ENCODE results near the gene PTGES.
A peak's percentile ranks its signal among the peaks of the same experiment; 100 is the strongest.

The PTGES gene

GRCh38 chr9:129719135-129719534 lies 33.7 kb downstream of the PTGES start:
- DNase-seq (ENCODE audit: low read depth in 2 of 2): no peak

- DNase-seq (ENCODE audit: low read depth in 2 of 2): no peak
Measured at GRCh38 chr9:129718647-129719046, 34.2 kb downstream of the PTGES start.

DNA sequence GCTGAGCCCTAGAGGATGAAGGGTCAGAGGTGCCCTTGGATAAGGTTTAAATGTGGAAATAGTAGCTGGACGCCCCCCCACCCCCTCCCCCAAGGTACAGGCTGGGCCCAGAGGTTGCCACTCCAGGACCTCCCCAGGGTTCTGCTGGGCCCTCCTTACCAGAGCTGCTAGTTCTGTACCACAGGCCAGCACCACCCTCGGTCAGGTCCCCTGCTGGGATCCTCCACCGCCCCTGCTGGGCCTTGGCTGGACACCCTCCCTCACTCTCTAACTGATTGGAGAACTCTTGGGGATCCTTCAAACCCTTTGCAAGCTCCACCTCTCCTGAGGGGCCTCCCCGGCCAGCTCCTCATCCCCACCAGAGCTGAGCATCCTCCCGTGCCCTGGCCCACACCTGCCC lies 34.9 kb downstream of the PTGES start:
- no peak for DNase-seq (ENCODE audit: low read depth in 2 of 2)

- DNase-seq (ENCODE audit: low read depth in 2 of 2): no peak
Measured at GRCh38 chr9:129716091-129716490, 36.8 kb downstream of the PTGES start.

GRCh38 chr9:129714511-129715061 lies 38.3 kb downstream of the PTGES start:
- DNase-seq (ENCODE audit: low read depth in 2 of 2): no peak

GRCh38 chr9:129713402-129713679 lies 39.5 kb downstream of the PTGES start:
- DNase-seq (ENCODE audit: low read depth in 2 of 2): no peak

DNA sequence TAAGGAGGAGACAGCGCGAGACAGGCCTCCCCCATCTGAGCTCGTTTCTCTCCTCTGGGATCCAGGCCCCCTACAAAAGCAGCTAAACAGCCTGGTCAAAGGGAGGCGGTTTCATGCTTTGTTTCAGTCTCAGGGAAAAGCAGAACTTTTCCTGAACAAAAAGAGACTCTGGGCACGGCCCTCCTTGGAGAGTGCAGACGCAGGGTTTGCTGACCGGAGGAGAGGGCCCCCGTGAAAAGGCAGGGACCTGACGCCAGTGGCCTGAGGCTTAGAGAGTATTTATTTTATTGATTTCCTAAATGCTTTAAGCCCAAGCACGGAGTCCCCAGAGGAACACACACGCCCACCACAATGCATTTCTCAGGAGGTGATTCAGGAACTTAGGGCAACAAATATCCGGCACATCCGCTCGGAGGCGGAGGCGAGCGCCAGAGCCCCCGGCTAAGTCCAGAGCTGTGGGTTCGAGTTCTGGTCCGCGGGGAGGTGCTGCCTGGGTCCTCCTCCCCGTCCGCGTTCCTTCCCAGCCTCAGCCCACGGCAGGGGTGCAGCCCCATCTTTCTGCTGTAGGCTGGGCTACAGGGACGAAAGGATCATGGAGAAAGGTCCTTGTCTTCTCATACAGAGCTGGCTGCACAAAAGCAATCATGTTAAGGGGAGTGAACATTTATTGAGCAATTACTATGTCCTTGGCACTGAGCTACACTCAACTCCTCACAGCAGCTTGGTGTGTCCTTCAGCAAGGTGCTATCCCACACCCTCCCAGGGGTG lies 40.0 kb downstream of the PTGES start:
- no peak for DNase-seq (ENCODE audit: low read depth in 2 of 2)

DNA sequence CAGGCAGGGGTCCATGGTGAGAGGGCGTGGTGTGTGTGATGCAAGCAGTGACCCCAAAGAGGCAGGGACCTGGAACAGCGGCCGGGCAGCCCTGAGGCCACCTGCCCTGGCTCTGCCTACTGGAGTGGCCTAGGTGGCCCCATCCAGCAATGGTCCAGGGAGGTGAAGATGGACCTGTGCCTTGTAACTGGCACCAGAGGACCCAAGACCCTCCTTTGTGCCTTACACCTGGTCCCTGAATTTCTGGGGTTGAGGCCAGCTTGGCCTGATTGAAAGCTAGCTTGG lies 42.7 kb downstream of the PTGES start:
- DNase-seq (ENCODE audit: low read depth in 2 of 2): no peak

GRCh38 chr9:129709438-129710168 lies 43.2 kb downstream of the PTGES start:
- no peak for DNase-seq (ENCODE audit: low read depth in 2 of 2)

DNA sequence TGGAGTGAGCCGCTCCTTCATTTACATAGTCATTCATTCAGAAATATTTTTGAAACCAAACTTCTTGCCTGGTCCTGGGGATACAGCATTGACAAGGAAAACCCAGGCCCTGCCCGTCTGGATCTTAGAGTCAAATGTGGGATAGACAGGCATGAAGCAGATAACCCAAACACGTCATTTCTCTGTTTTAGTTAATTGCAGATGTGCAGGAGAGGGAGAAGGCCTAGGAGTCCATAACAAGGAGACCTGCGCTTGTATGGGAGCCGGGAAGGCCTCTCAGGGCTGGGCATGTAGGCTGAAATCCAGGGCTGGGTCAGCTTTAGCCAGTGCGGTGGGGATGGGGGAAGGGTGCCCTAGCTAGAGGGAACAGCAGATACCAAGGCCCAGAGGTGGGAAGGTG lies 44.0 kb downstream of the PTGES start:
- no peak for DNase-seq (ENCODE audit: low read depth in 2 of 2)

DNA sequence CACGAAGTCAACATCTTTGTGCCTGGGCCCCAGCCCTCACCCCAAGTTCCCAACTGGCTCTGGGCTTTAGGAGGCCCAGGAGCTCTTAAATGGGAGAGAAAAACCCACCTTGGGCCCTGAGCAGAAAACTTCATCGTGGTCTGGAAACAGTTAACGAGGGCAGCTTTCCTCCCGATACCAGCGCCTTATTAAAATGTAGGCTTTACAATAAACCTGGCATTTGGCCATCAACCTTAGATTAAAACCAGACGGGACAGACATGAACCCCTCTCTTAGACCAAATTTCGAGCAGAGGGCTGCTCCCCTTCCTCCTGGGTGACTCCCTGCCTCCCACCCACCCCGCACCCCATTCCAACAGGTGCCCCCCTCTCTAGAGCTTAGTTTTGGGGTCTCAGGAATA lies 48.0 kb downstream of the PTGES start:
- no peak for DNase-seq (ENCODE audit: low read depth in 2 of 2)

- DNase-seq (ENCODE audit: low read depth in 2 of 2): no peak
Measured at GRCh38 chr9:129703667-129704355, 49.0 kb downstream of the PTGES start.

GRCh38 chr9:129702589-129703520 lies 50.0 kb downstream of the PTGES start:
- DNase-seq (ENCODE audit: low read depth in 2 of 2): no peak

GRCh38 chr9:129701549-129701948 lies 51.3 kb downstream of the PTGES start:
- no peak for DNase-seq (ENCODE audit: low read depth in 2 of 2)

- DNase-seq (ENCODE audit: low read depth in 2 of 2): no peak
Measured at GRCh38 chr9:129701054-129701453, 51.8 kb downstream of the PTGES start.

DNA sequence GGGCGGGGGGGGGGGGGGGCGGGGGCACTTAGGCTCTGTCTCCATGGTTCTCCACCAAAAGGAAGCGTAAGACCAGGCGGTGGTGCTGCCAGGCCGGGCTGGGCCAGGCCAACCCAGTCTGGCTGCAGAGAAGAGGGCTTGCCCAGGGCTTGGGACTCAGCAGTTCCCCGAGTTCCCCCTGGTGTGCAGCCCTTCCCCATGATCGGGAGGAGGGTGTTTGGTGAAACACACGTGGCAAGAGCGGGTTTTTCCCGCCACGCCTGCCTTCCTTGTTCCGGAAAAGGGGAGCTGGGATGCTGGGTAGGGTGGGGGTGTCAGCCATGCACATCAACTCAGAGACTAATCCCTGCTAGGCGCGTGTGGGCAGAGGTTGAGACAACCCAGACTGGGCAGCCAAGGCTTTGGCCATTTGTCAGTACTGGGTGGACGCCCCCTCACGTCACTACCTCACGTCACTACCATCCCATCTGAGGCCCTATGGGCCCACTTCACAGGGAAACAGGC lies 54.5 kb downstream of the PTGES start:
- no peak for DNase-seq (ENCODE audit: low read depth in 2 of 2)

DNA sequence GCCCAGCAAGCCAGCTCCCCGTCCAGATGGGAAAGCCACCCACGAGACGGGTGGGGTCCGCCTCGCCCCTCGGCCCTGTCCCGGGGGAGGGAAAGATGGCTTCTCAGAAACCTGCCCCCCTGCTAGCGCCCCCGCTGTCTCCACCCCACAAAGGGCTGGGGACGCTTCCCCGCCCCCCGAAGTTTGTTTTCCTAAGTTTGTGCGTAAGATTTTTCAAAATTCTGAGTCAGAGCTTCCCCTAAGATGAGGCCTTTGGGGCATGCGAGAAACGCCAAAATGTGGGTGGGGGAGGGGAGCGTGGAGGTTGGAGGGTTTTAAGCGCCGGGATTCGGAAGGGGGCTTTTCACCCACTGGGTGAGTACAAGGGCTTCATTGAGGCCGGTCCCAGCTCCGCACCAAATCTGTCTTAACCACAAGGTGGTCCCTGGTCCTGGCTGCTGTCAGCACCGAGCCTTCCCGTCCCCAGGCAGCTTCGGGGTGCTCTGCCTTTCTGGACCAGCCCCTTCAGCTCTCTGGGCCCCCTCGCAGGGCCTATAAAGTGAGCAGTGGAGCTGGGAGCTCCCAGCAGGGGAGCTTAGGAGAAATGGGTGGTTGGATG lies 55.1 kb downstream of the PTGES start:
- DNase-seq (ENCODE audit: low read depth in 2 of 2): peak in 1 of 2 donors; percentile 17

DNA sequence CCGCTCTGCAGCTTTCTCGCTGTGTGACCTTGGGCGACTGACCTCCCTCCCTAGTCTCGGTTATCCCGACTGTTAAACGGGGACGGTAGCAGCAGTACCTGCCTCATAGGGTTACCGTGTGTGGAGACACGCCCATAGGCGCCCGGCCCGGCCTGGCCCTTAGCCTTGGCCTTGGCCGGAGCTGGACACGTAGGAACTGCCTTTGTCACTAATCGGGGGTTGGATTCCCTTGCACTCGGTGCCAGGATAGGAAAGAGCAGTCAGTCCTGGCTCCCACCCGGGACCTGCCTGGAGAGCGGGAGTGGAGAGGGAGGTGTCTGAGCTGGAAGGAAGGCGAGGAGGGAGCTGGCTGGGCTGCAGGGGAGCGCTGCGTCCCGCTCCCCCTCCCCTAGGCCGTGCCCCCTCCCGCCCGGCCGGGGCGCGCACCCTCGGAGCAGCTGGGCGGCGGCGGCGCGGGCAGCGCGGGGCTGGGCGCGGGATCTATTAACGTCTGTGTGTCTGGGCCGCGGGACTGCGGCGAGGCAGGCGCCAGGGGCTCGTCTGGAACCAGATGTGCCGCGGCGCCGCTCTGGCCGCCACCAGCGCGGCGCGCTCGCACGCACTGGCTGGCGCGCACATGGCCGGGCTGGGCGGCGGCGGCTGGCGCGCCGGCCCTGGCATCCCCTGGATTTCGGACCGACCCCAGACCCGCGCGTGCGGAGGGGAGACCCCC lies 55.7 kb downstream of the PTGES start:
- no peak for DNase-seq (ENCODE audit: low read depth in 2 of 2)

DNA sequence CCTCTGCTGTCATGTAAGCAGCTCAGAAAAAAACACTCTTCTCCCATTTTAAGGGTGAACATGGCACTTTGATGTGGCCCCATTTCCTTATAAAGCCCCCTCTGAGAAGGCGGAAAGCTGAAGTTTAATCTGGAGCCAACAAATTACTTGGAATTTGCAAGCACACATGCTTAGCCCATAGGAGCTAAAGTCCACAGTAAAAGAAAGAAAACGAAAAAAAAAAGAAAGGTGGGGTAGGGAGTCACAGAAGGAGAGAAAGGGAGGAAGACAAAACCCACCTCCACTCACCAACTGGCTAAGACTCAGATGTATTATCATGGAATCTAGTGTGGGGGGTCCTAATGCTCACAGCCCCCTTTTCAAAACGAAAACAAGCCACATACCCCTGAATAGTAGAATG lies 57.0 kb downstream of the PTGES start:
- no peak for DNase-seq (ENCODE audit: low read depth in 2 of 2)

DNA sequence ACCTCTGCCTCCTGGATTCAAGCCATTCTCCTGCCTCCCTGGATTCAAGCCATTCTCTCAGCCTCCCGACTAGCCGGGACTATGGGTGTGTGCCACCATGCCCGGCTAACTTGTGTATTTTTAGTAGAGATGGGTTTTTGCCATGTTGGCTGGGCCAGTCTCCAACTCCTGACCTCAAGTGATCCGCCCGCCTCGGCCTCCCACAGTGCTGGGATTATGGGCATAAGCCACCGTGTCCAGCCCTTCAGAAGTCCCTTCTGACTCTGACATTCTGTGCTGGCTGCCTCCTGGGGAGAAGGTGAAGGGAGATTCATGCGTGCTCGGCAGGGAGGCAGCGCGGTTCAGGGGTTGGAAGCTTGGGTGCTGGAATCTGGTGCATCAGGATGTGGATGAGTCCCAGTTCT lies 58.6 kb downstream of the PTGES start:
- no peak for DNase-seq (ENCODE audit: low read depth in 2 of 2)

GRCh38 chr9:129693741-129694140 lies 59.1 kb downstream of the PTGES start:
- no peak for DNase-seq (ENCODE audit: low read depth in 2 of 2)
